ENCODE measurements around the gene CSNK1G3.

GRCh38 chr5:123500471-123500870 is 11.5 kb upstream of the CSNK1G3 start:
- TF ChIP-seq ZNF274 (IDR thresholded peaks at IDR 0.05; ENCODE audit: low read depth, low read length) (no peak), POLR2A (IDR thresholded peaks at IDR 0.05; ENCODE audit: borderline replicate concordance, extremely low read depth, insufficient read depth, insufficient read length) (no peak), YY1 (IDR thresholded peaks at IDR 0.05; ENCODE audit: extremely low read depth, insufficient replicate concordance, low read depth, low read length) (no peak), JUND (IDR thresholded peaks at IDR 0.05) (no peak), CTCF (IDR thresholded peaks at IDR 0.05 in 2 of 3, conservative IDR thresholded peaks at IDR 0.05 in 1 of 3; ENCODE audit: borderline replicate concordance in 1 of 3, insufficient read depth in 1 of 3, low read depth in 2 of 3, low read length in 2 of 3) (no peak), EZH2 (IDR thresholded peaks at IDR 0.05) (no peak)

Data from HCT116 (cell line).